Measurements from ENCODE around the gene SLC39A3. TPM values are rescaled to one million over a fixed set of nuclear protein-coding genes. Genes with fewer than 3 reads are reported as not detected.

The SLC39A3 gene
- total RNA-seq, 2 experiments from 2014 or later, result 7.6 to 7.9 TPM

DNA sequence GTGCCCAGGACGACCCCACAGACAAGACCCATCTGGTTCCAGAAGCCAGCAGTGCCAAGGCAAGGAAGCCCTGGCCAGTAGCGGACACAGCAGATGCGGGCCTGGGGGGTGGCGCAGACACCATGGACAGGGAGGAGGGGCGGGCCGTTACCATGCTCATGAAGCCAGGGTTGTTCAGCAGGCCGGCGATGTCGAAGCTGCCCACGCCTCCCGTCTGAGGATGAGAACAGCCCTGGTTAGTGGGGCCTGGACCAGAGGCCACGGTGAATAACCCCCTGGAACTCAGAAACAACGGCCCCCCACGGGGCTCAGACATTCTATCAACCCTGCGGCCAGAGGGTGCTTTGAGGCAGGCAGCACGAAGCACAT, 21.5 kb upstream of the SLC39A3 start:
- H3K27me3 Mint-ChIP-seq, result no peaks in the 10 kb centered on the region
- no peak for ATAC-seq (ENCODE audit: poor library complexity)
- peaks cover 5% of the 10 kb centered on the region for H3K4me1 Mint-ChIP-seq (ENCODE audit: low read depth)
- Histone ChIP-seq H3K27me3 (ENCODE audit: control insufficient read depth in 1 of 2, insufficient read depth in 2 of 2, low read length in 2 of 2) (no peaks in the 10 kb centered on the region), H3K27ac (ENCODE audit: low read depth in 1 of 2, low read length in 2 of 2) (no peak overlapping the region), H3K4me3 (ENCODE audit: low read length) (no peak overlapping the region), H3K9me3 (ENCODE audit: control insufficient read depth in 1 of 2, insufficient read depth in 1 of 2, low read length in 2 of 2) (no peaks in the 10 kb centered on the region), H3K4me1 (ENCODE audit: insufficient read depth, low read length) (no peaks in the 10 kb centered on the region), H3K36me3 (ENCODE audit: insufficient read depth, low read length) (peaks cover 64% of the 10 kb centered on the region)
- H3K9me3 Mint-ChIP-seq, result no peaks in the 10 kb centered on the region
- TF ChIP-seq, protein P1, sequence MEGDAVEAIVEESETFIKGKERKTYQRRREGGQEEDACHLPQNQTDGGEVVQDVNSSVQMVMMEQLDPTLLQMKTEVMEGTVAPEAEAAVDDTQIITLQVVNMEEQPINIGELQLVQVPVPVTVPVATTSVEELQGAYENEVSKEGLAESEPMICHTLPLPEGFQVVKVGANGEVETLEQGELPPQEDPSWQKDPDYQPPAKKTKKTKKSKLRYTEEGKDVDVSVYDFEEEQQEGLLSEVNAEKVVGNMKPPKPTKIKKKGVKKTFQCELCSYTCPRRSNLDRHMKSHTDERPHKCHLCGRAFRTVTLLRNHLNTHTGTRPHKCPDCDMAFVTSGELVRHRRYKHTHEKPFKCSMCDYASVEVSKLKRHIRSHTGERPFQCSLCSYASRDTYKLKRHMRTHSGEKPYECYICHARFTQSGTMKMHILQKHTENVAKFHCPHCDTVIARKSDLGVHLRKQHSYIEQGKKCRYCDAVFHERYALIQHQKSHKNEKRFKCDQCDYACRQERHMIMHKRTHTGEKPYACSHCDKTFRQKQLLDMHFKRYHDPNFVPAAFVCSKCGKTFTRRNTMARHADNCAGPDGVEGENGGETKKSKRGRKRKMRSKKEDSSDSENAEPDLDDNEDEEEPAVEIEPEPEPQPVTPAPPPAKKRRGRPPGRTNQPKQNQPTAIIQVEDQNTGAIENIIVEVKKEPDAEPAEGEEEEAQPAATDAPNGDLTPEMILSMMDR (IDR thresholded peaks at IDR 0.05), result no peak
- intact Hi-C loops (cut with DNase I, micrococcal nuclease), result no loop called here
- H3K36me3 Mint-ChIP-seq (ENCODE audit: low read depth), result peaks cover 53% of the 10 kb centered on the region
- ChIA-PET CTCF (no interaction called here), POLR2A (no interaction called here)
- no peak overlapping the region for H3K27ac Mint-ChIP-seq
- no peak for DNase-seq
- no peak overlapping the region for H3K4me3 Mint-ChIP-seq

DNA sequence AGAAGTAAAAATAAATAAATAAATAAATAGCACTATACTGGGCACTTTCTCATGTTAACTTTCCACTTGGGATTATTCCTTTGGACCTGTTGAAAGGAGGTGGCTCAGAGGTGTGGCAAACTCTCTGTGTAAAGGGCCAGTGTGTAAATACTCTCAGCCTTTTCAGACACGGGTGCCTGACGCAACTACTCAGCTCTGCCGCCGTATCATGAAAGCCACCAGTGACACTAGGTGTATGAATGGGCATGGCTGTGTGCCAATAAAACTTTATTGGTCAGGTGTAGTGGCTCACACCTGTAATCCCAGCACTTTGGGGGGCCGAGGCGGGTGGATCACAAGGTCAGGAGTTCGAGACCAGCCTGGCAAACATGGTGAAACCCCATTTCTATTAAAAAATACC, 20.1 kb upstream of the SLC39A3 start:
- no peaks in the 10 kb centered on the region for H3K9me3 Mint-ChIP-seq
- DNase-seq, result no peak
- Histone ChIP-seq H3K27me3 (ENCODE audit: control insufficient read depth in 1 of 2, insufficient read depth in 2 of 2, low read length in 2 of 2) (no peaks in the 10 kb centered on the region), H3K36me3 (ENCODE audit: insufficient read depth, low read length) (peaks cover 59% of the 10 kb centered on the region), H3K4me1 (ENCODE audit: insufficient read depth, low read length) (no peaks in the 10 kb centered on the region), H3K4me3 (ENCODE audit: low read length) (no peak overlapping the region), H3K9me3 (ENCODE audit: control insufficient read depth in 1 of 2, insufficient read depth in 1 of 2, low read length in 2 of 2) (no peaks in the 10 kb centered on the region), H3K27ac (ENCODE audit: low read depth in 1 of 2, low read length in 2 of 2) (no peak overlapping the region)
- no peak overlapping the region for H3K27ac Mint-ChIP-seq
- intact Hi-C loops (cut with DNase I, micrococcal nuclease), result no loop called here
- H3K4me1 Mint-ChIP-seq (ENCODE audit: low read depth), result peaks cover 5% of the 10 kb centered on the region
- H3K36me3 Mint-ChIP-seq (ENCODE audit: low read depth), result peaks cover 56% of the 10 kb centered on the region
- ChIA-PET POLR2A (no interaction called here), CTCF (interaction anchor here (1.9 kb wide), 1 partner anchor 11 kb away, joined by 5 read pairs; no protein-coding TSS in a partner anchor)
- no peak for ATAC-seq (ENCODE audit: poor library complexity)
- no peak overlapping the region for H3K4me3 Mint-ChIP-seq
- H3K27me3 Mint-ChIP-seq, result no peaks in the 10 kb centered on the region
- TF ChIP-seq, protein P1 (IDR thresholded peaks at IDR 0.05), result no peak

DNA sequence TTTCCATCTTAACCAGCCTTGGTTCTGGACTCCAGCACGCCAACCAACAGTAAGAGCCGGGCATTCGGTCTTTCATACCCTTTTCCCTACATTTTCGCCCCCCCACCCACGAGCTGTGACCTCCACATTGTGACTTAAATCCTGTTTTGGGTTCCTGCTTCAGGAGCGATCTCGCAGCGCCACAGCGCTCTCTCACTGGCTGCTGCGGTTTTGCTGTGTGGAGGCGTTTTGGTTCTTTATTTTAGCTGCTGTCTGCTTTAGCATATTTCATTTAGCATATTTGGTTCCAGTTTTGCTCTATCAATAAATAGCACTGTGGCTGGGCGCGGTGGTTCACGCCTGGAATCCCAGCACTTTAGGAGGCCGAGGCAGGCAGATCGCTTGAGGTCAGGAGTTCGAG, 19.5 kb upstream of the SLC39A3 start:
- H3K27ac Mint-ChIP-seq, result no peak overlapping the region
- TF ChIP-seq, protein P1 (IDR thresholded peaks at IDR 0.05), result no peak
- H3K36me3 Mint-ChIP-seq (ENCODE audit: low read depth), result peaks cover 56% of the 10 kb centered on the region

More for the DNA sequence above, 19.5 kb upstream of the SLC39A3 start:
- H3K4me1 ChIP-seq (ENCODE audit: insufficient read depth, low read length), result no peaks in the 10 kb centered on the region
- H3K9me3 Mint-ChIP-seq, result no peaks in the 10 kb centered on the region
- ATAC-seq (ENCODE audit: poor library complexity) (no peak), DNase-seq (no peak)
- H3K36me3 ChIP-seq (ENCODE audit: insufficient read depth, low read length), result peaks cover 61% of the 10 kb centered on the region
- no peaks in the 10 kb centered on the region for H3K27me3 Mint-ChIP-seq
- H3K27me3 ChIP-seq (ENCODE audit: control insufficient read depth in 1 of 2, insufficient read depth in 2 of 2, low read length in 2 of 2), result no peaks in the 10 kb centered on the region
- ChIA-PET CTCF (interaction anchor here (1.9 kb wide), 1 partner anchor 10 kb away, joined by 5 read pairs; no protein-coding TSS in a partner anchor), POLR2A (no interaction called here)
- H3K9me3 ChIP-seq (ENCODE audit: control insufficient read depth in 1 of 2, insufficient read depth in 1 of 2, low read length in 2 of 2), result no peaks in the 10 kb centered on the region
- H3K4me1 Mint-ChIP-seq (ENCODE audit: low read depth), result peaks cover 5% of the 10 kb centered on the region
- intact Hi-C loops (cut with DNase I, micrococcal nuclease), result no loop called here
- H3K27ac ChIP-seq (ENCODE audit: low read depth in 1 of 2, low read length in 2 of 2), result no peak overlapping the region
- no peak overlapping the region for H3K4me3 Mint-ChIP-seq
- H3K4me3 ChIP-seq (ENCODE audit: low read length), result no peak overlapping the region
